Measurements from ENCODE around the gene KATNB1.

KATNB1 gene

DNA sequence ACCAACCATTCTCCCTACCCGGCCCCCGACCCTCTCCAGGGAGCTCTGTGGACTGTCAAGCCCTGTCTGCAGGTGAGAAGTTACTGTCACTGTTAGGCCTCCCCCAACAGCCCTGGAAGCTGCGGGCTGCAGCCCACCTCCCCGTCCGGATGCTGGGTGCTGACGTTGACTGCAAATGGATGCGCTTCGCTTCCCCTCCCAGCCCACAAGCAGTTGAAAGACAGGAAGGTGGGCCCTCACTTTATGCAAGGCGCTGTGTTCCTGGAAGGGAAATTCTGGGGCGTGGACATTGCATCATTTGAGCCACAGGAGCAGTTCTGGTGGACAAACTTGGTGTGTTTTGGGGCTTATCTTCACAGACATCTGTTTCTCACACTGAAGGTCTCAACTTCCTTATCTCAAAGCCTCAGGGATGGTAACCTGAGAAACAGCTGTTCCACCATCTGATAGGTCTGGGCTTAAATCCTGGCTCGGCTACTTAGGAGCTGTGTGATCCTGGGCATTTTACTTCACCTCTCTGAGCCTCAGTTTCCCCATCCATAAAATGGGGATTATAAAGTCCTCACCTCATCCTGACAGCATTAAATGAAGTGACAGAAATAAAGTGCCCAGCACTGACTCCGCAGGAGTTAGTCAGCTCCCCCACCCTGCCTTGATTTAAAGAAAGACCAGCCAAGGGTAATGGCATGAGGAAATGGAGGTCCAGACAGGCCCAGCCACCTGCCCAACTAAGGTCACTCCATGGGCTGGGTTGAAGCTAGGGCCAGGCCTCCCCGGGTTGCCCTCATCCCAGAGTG lies 45.6 kb upstream of the KATNB1 start:
- H3K27ac ChIP-seq, result no peak overlapping the region
- no peak overlapping the region for H3K4me3 ChIP-seq (ENCODE audit: low read depth, low read length)
- TF ChIP-seq, protein P1, sequence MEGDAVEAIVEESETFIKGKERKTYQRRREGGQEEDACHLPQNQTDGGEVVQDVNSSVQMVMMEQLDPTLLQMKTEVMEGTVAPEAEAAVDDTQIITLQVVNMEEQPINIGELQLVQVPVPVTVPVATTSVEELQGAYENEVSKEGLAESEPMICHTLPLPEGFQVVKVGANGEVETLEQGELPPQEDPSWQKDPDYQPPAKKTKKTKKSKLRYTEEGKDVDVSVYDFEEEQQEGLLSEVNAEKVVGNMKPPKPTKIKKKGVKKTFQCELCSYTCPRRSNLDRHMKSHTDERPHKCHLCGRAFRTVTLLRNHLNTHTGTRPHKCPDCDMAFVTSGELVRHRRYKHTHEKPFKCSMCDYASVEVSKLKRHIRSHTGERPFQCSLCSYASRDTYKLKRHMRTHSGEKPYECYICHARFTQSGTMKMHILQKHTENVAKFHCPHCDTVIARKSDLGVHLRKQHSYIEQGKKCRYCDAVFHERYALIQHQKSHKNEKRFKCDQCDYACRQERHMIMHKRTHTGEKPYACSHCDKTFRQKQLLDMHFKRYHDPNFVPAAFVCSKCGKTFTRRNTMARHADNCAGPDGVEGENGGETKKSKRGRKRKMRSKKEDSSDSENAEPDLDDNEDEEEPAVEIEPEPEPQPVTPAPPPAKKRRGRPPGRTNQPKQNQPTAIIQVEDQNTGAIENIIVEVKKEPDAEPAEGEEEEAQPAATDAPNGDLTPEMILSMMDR (IDR thresholded peaks at IDR 0.05; ENCODE audit: low read depth, low read length), result no peak
- H3K27me3 ChIP-seq (ENCODE audit: insufficient read depth, low read depth, severe bottlenecking), result no peaks in the 10 kb centered on the region
- H3K36me3 ChIP-seq, result no peaks in the 10 kb centered on the region
- no peak for DNase-seq
- no peaks in the 10 kb centered on the region for H3K9me3 ChIP-seq (ENCODE audit: severe bottlenecking)

DNA sequence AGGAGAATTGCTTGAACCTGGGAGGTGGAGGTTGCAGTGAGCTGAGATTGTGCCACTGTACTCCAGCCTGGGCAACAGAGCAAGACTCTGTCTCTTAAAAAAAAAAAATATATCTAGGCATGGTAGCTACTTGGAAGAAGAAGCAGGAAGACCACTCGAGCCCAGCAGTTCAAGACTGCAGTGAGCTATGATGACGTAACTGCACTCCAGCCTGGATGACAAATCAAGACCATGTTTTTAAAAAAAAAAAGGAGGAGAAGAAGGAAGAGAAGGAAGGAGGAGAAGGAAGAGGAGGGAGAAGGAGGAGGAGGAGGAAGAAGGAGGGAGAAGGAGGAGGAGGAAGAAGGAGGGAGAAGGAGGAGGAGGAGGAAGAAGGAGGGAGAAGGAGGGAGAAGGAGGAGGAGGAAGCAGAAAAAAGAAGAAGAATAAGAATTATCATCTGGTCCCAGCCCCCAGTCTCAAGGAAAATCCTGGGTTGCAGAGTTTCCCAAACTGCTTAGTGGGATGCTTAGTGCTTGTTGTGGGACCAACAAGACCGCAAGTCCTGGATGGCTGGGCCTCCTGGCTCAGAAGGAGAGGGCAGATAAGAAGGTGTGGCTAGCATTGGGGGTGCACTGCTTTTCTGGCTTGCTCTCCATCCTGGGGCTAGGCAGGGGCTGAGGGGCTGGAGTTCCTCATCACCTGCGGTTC lies 44.6 kb upstream of the KATNB1 start:
- H3K4me3 ChIP-seq (ENCODE audit: low read depth, low read length), result no peak overlapping the region
- no peaks in the 10 kb centered on the region for H3K9me3 ChIP-seq (ENCODE audit: severe bottlenecking)
- H3K36me3 ChIP-seq, result no peaks in the 10 kb centered on the region
- TF ChIP-seq, protein P1 (IDR thresholded peaks at IDR 0.05; ENCODE audit: low read depth, low read length), result no peak
- H3K27ac ChIP-seq, result no peak overlapping the region
- DNase-seq, result no peak
- H3K27me3 ChIP-seq (ENCODE audit: insufficient read depth, low read depth, severe bottlenecking), result no peaks in the 10 kb centered on the region

DNA sequence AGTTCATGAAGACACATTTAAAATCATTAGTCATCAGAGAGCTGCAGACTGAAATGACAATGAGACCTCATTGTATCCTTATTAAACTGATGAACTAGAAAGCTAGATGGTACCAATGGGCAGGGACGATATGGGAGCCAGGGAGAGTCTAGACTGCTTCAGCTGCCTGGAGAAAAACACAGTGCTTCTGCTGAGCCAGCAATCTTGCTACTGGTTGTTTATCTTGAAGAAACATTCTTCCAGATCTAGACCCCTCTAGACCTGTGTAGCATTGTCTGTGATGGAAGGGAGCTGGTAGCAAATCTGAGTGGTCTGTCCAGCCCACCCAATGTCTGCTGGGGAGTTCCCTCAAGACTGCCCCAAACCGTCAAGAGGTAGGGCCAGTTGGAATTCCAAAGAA lies 42.9 kb upstream of the KATNB1 start:
- TF ChIP-seq, protein P1 (IDR thresholded peaks at IDR 0.05; ENCODE audit: low read depth, low read length), result no peak
- Histone ChIP-seq H3K4me3 (ENCODE audit: low read depth, low read length) (no peak overlapping the region), H3K9me3 (ENCODE audit: severe bottlenecking) (no peaks in the 10 kb centered on the region), H3K27me3 (ENCODE audit: insufficient read depth, low read depth, severe bottlenecking) (no peaks in the 10 kb centered on the region), H3K36me3 (no peaks in the 10 kb centered on the region), H3K27ac (no peak overlapping the region)
- no peak for DNase-seq

DNA sequence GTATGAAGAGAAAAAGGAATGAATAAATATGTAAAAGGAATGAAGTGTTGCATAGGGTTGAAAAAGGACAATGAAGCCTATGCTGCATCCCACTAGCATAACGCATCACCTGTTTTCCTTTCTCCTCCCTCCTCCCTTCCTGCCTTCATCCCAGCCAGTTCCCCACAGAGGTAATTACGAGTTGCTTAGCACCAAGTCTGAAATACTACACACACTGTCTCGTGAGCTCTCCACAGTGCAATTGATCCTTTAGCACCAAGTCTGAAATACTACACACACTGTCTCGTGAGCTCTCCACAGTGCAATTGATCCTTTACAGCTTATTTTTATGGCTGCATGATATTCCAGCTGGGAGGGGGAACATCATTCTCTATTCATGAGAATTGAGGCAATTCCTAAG lies 42.0 kb upstream of the KATNB1 start:
- no peak overlapping the region for H3K4me3 ChIP-seq (ENCODE audit: low read depth, low read length)
- DNase-seq, result no peak
- H3K9me3 ChIP-seq (ENCODE audit: severe bottlenecking), result no peaks in the 10 kb centered on the region
- TF ChIP-seq, protein P1 (IDR thresholded peaks at IDR 0.05; ENCODE audit: low read depth, low read length), result no peak
- no peaks in the 10 kb centered on the region for H3K36me3 ChIP-seq
- H3K27me3 ChIP-seq (ENCODE audit: insufficient read depth, low read depth, severe bottlenecking), result no peaks in the 10 kb centered on the region
- H3K27ac ChIP-seq, result no peak overlapping the region

DNA sequence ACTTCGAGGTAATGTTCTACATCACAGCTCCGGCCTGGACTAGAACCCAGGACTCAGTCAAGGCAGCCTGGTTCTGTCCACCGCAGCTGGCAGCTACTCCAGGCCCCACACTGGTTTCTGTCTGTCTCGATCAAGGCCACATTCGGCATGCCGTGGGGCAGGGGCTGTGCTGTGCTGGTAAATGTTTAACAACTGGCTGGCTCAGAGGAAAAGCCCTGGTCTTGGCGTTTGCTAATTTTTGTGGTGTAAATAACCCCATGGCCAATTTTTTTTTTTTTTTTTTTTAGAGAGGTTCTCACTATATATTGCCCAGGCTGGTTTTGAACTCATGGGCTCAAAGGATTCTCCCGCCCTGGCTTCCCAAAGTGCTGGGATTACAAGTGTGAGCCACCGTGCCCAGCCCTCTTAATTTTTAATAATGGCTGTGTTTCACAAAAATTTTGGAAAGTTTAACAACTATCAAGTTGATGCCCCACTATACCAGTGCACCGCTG lies 41.3 kb upstream of the KATNB1 start:
- Histone ChIP-seq H3K27me3 (ENCODE audit: insufficient read depth, low read depth, severe bottlenecking) (no peaks in the 10 kb centered on the region), H3K4me3 (ENCODE audit: low read depth, low read length) (no peak overlapping the region), H3K36me3 (no peaks in the 10 kb centered on the region), H3K9me3 (ENCODE audit: severe bottlenecking) (no peaks in the 10 kb centered on the region), H3K27ac (no peak overlapping the region; the same call in 1 of the 2 replicates)
- no peak for DNase-seq
- TF ChIP-seq, protein P1 (IDR thresholded peaks at IDR 0.05; ENCODE audit: low read depth, low read length), result no peak
